GM21825 (cell line): ENCODE measurements around the gene DDX10.
"Not testable (repeated sequence)": the region's sequence is repeated elsewhere in the genome, so short reads cannot be mapped to it uniquely, and the experiment has no call there.

Source experiments
- ATAC-seq: cut with Tn5 transposase; IDR thresholded peaks from one replicate; pipeline ENCODE4 v1.9.1; 2021; ENCODE audit warnings: mild to moderate bottlenecking, moderate library complexity; ENCODE audit not compliant: unreplicated experiment

DDX10 gene

GRCh38 chr11:108664730-108665525 lies at the start of gene DDX10:
Gene DDX10 (plus strand): TSS chr11:108665069. CDS start chr11:108665154, 85 bp downstream.
- peak; percentile 89 for ATAC-seq

GRCh38 chr11:108616549-108616948 lies 48.3 kb upstream of the DDX10 start:
- ATAC-seq: no peak

GRCh38 chr11:108617055-108617454 lies 47.8 kb upstream of the DDX10 start:
- no peak for ATAC-seq

- no peak for ATAC-seq
Observed at GRCh38 chr11:108618529-108618928, 46.3 kb upstream of the DDX10 start.

GRCh38 chr11:108620958-108621772 lies 43.7 kb upstream of the DDX10 start:
- peak; percentile 85 for ATAC-seq

GRCh38 chr11:108622341-108622740 lies 42.5 kb upstream of the DDX10 start:
- no peak for ATAC-seq

- ATAC-seq: no peak
Observed at GRCh38 chr11:108624196-108624925, 40.5 kb upstream of the DDX10 start.

- ATAC-seq: no peak
Observed at GRCh38 chr11:108628326-108628725, 36.5 kb upstream of the DDX10 start.

- ATAC-seq: no peak
Observed at GRCh38 chr11:108628812-108629211, 36.1 kb upstream of the DDX10 start.

- ATAC-seq: no peak
Observed at GRCh38 chr11:108629274-108629673, 35.6 kb upstream of the DDX10 start.

GRCh38 chr11:108632041-108632704 lies 32.7 kb upstream of the DDX10 start:
- ATAC-seq: no peak

GRCh38 chr11:108635106-108635505 lies 29.8 kb upstream of the DDX10 start:
- ATAC-seq: no peak

- no peak for ATAC-seq
Observed at GRCh38 chr11:108636222-108636621, 28.6 kb upstream of the DDX10 start.

GRCh38 chr11:108639146-108639545 lies 25.7 kb upstream of the DDX10 start:
- ATAC-seq: no peak

GRCh38 chr11:108641752-108642151 lies 23.1 kb upstream of the DDX10 start:
- not testable (repeated sequence) for ATAC-seq

GRCh38 chr11:108643974-108644373 lies 20.9 kb upstream of the DDX10 start:
- ATAC-seq: no peak

GRCh38 chr11:108645970-108646369 lies 18.9 kb upstream of the DDX10 start:
- ATAC-seq: no peak

GRCh38 chr11:108647387-108647700 lies 17.5 kb upstream of the DDX10 start:
- ATAC-seq: no peak

GRCh38 chr11:108647701-108648527 lies 17.0 kb upstream of the DDX10 start:
- ATAC-seq: peak; percentile 95

- ATAC-seq: no peak
Observed at GRCh38 chr11:108648528-108648885, 16.4 kb upstream of the DDX10 start.
